ENCODE measurements around the gene SLC13A1.
"Not testable (repeated sequence)": the region's sequence is repeated elsewhere in the genome, so short reads cannot be mapped to it uniquely, and the experiment has no call there.

SLC13A1 gene

GRCh38 chr7:123120286-123120685, 79.5 kb downstream of the SLC13A1 start:
- no peak for DNase-seq

- DNase-seq = no peak
Observed at GRCh38 chr7:123115331-123115730, 84.4 kb downstream of the SLC13A1 start.

GRCh38 chr7:123114288-123114687, 85.5 kb downstream of the SLC13A1 start:
- no peak for DNase-seq

GRCh38 chr7:123112833-123113232, 86.9 kb downstream of the SLC13A1 start:
- DNase-seq = no peak

- DNase-seq = no peak
Observed at GRCh38 chr7:123099712-123100111, 100.1 kb downstream of the SLC13A1 start.

GRCh38 chr7:123096976-123097375, 102.8 kb downstream of the SLC13A1 start:
- DNase-seq = no peak

GRCh38 chr7:123096434-123096833, 103.3 kb downstream of the SLC13A1 start:
- peak; percentile 7 for DNase-seq

GRCh38 chr7:123090456-123090855, 109.3 kb downstream of the SLC13A1 start:
- DNase-seq = no peak

GRCh38 chr7:123086910-123087309, 112.9 kb downstream of the SLC13A1 start:
- not testable (repeated sequence) for DNase-seq

GRCh38 chr7:123084861-123085260, 114.9 kb downstream of the SLC13A1 start:
- not testable (repeated sequence) for DNase-seq

GRCh38 chr7:123079021-123079420, 120.7 kb downstream of the SLC13A1 start:
- DNase-seq = no peak

GRCh38 chr7:123075838-123076467, 123.8 kb downstream of the SLC13A1 start:
- no peak for DNase-seq

- no peak for DNase-seq
Observed at GRCh38 chr7:123070702-123071286, 129.0 kb downstream of the SLC13A1 start.

GRCh38 chr7:123067814-123068213, 132.0 kb downstream of the SLC13A1 start:
- DNase-seq = no peak

Data from NCI-H524 treated with DMSO at 0.1 percent for 48 hours (cell line).